Measurements from ENCODE around the gene COPZ1. TPM values are rescaled to one million over a fixed set of nuclear protein-coding genes. Genes with fewer than 3 reads are reported as not detected.

The COPZ1 gene
- total and polyA plus RNA-seq, 9 of the 15 experiments (the other 6 are each of a cell fraction or from before 2014, with no cell fraction given), result 137 to 487 (median 233) TPM

DNA sequence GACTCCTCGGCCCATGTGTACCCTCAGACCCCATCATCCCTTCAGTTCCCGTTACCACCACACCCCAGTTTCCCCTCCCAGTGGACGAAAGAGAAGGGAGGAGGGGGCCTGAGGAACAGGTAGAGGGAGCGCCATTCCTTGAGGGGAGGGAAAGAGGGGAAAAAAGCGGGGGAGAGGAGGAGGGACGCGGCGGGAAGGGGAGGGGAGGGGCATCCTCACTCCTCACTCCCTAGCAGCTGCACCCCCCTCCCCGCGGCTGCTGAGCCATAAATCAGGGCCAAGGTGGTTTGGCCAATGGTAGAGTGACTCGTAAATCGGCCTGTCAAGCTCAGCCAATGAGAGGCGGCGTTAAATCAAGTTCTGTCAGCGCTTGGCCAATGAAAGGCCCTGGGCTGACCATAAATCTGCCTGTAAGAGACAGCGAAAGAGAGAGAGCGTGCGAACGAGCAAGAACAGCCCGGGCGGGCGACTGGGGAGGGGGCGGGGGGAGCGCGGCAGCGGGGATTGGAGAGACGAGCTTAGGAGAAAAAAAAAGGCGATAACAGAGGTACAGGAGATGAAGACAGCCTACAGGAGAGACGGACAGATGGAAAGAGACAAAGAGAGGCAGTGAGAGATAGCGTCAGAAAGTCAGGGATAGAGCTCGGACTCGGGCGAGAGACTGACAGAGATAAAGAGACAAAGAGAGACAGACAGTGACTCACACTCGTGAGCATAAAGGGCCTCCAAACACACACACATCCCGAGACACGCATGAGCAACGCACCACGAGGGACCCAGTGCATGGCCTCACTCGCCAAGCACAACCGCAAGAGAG lies 34.2 kb downstream of the COPZ1 start (continued):
- peak; percentile 94 for TF ChIP-seq ZFX (CRISPR knock-in tag; IDR thresholded peaks at IDR 0.05)
- TF ChIP-seq THAP7 (CRISPR knock-in tag; IDR thresholded peaks at IDR 0.05), result no peak
- TF ChIP-seq ZNF444 (CRISPR knock-in tag; IDR thresholded peaks at IDR 0.05), result 0 out of 2 replicates have a peak, but pooled peaks have one; percentile 34
- TF ChIP-seq HSF4 (CRISPR knock-in tag; IDR thresholded peaks at IDR 0.05; ENCODE audit: borderline replicate concordance), result no peak
- TF ChIP-seq, protein P1, sequence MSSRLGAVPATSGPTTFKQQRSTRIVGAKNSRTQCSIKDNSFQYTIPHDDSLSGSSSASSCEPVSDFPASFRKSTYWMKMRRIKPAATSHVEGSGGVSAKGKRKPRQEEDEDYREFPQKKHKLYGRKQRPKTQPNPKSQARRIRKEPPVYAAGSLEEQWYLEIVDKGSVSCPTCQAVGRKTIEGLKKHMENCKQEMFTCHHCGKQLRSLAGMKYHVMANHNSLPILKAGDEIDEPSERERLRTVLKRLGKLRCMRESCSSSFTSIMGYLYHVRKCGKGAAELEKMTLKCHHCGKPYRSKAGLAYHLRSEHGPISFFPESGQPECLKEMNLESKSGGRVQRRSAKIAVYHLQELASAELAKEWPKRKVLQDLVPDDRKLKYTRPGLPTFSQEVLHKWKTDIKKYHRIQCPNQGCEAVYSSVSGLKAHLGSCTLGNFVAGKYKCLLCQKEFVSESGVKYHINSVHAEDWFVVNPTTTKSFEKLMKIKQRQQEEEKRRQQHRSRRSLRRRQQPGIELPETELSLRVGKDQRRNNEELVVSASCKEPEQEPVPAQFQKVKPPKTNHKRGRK (tag; IDR thresholded peaks at IDR 0.05), result no peak
- TF ChIP-seq ZNF280B (CRISPR knock-in tag; IDR thresholded peaks at IDR 0.05), result no peak
- TF ChIP-seq POLR3A (IDR thresholded peaks at IDR 0.05; ENCODE audit: borderline replicate concordance, extremely low read depth, insufficient read depth, insufficient read length), result no peak
- no peak for TF ChIP-seq ZNF212 (CRISPR knock-in tag; IDR thresholded peaks at IDR 0.05)
- TF ChIP-seq ZNF589 (CRISPR knock-in tag; IDR thresholded peaks at IDR 0.05; ENCODE audit: low read depth), result peak; percentile 94
- TF ChIP-seq PRMT5 (CRISPR knock-in tag; IDR thresholded peaks at IDR 0.05), result no peak
- TF ChIP-seq JUN (IDR thresholded peaks at IDR 0.05; ENCODE audit: borderline replicate concordance, low read depth, low read length), result peak; percentile 73
- peak; percentile 34; the same call in 1 of the 2 replicates for TF ChIP-seq JUN (CRISPR knock-in tag; IDR thresholded peaks at IDR 0.05; ENCODE audit: borderline replicate concordance)
- TF ChIP-seq HCFC1 (IDR thresholded peaks at IDR 0.05; ENCODE audit: low read depth, low read length), result peak; percentile 45; the same call in 1 of the 2 replicates
- no peak for TF ChIP-seq ZNF140 (CRISPR knock-in tag; IDR thresholded peaks at IDR 0.05)
- TF ChIP-seq CREB3 (tag; conservative IDR thresholded peaks at IDR 0.05; ENCODE audit: low read depth), result no peak
- TF ChIP-seq CEBPB (tag; IDR thresholded peaks at IDR 0.05), result no peak
- TF ChIP-seq SRF (CRISPR knock-in tag; IDR thresholded peaks at IDR 0.05), result no peak
- peak; percentile 92 for TF ChIP-seq ZNF384 (IDR thresholded peaks at IDR 0.05; ENCODE audit: low read depth, low read length)
- TF ChIP-seq KLF16 (IDR thresholded peaks at IDR 0.05), result peak; percentile 37; the same call in 1 of the 2 replicates
- peak; percentile 88 for TF ChIP-seq NKRF (IDR thresholded peaks at IDR 0.05; ENCODE audit: borderline replicate concordance)
- peak; percentile 86 for TF ChIP-seq LCOR (CRISPR knock-in tag; IDR thresholded peaks at IDR 0.05)
